Left ventricle myocardium inferior (tissue), 1 donor: Measurements from ENCODE around the gene AMBP. TPM values are rescaled to one million over a fixed set of nuclear protein-coding genes. Genes with fewer than 3 reads are reported as not detected.
A peak's percentile ranks its signal among the peaks of the same experiment; 100 is the strongest.

Source experiments
- DNase-seq: peaks from one replicate; pipeline ENCODE4 v3.0.0-alpha.2; 2020
- H3K27ac ChIP-seq: fragments of 200-600 bp; replicated peaks from 2 replicates; pipeline ENCODE4 v1.8.0; 2021
- H3K27me3 ChIP-seq: fragments of 200-600 bp; 2 replicates; pipeline ENCODE4 v1.8.0; 2021; ENCODE audit warnings: low read depth
- H3K36me3 ChIP-seq: fragments of 200-600 bp; 2 replicates; pipeline ENCODE4 v1.8.0; 2021
- H3K4me1 ChIP-seq: fragments of 200-600 bp; 2 replicates; pipeline ENCODE4 v1.8.0; 2021
- H3K4me3 ChIP-seq: fragments of 200-600 bp; 2 replicates; pipeline ENCODE4 v1.8.0; 2021; ENCODE audit warnings: mild to moderate bottlenecking, moderate library complexity
- H3K9me3 ChIP-seq: fragments of 200-600 bp; replicated peaks from 2 replicates; pipeline ENCODE4 v1.8.0; 2021
- intact Hi-C: fragments of 100-400 bp; cut with micrococcal nuclease; formaldehyde crosslinking; loops from one replicate; pipeline ENCODE4 v1.11.0; 2022
- total RNA-seq: library from RNA; stranded (reverse); fragmentation: NEBNext Ultra II Directional; extraction: Animal tissue kit (Norgen Biotek cat#: 25700); gene quantifications from one replicate; pipeline ENCODE4 v1.2.1, GENCODE V29; 2021
- TF ChIP-seq, protein P1 (sequence below): fragments of 200-600 bp; IDR thresholded peaks from 2 replicates; pipeline ENCODE4 v1.8.0; 2021; ENCODE audit warnings: antibody characterized with exemption, mild to moderate bottlenecking, borderline replicate concordance
- donor health status: DM: no; HTN: yes; CAD: no; lungs with severe emphysema.

The AMBP gene
- total RNA-seq, 1 donor from 2014 or later, result not detected

DNA sequence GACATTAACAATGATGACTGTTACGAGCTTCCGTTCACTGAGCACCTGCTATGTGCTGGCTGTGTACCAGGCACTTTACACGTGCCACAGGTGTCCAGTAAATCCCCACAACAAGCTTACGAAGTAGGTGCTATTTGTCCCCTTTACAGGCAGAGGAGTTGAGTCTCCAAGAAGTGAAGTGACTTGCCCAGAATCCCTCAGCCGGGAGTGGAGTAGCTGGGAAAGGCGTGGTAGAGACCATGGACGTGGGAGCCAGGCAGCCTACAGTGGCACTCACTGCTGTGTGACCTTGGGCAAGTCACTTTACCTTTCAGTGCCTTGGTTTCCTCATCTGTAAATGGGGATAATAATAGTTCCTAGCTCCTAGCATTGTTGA, 669 bp upstream of the AMBP start:
- DNase-seq, result no peak
- no peak overlapping the region for H3K4me3 ChIP-seq
- TF ChIP-seq, protein P1, sequence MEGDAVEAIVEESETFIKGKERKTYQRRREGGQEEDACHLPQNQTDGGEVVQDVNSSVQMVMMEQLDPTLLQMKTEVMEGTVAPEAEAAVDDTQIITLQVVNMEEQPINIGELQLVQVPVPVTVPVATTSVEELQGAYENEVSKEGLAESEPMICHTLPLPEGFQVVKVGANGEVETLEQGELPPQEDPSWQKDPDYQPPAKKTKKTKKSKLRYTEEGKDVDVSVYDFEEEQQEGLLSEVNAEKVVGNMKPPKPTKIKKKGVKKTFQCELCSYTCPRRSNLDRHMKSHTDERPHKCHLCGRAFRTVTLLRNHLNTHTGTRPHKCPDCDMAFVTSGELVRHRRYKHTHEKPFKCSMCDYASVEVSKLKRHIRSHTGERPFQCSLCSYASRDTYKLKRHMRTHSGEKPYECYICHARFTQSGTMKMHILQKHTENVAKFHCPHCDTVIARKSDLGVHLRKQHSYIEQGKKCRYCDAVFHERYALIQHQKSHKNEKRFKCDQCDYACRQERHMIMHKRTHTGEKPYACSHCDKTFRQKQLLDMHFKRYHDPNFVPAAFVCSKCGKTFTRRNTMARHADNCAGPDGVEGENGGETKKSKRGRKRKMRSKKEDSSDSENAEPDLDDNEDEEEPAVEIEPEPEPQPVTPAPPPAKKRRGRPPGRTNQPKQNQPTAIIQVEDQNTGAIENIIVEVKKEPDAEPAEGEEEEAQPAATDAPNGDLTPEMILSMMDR, result no peak
- H3K9me3 ChIP-seq, result no peaks in the 10 kb centered on the region
- H3K27me3 ChIP-seq, result peaks cover 30% of the 10 kb centered on the region
- no peaks in the 10 kb centered on the region for H3K36me3 ChIP-seq
- H3K27ac ChIP-seq, result no peak overlapping the region
- intact Hi-C loops, result no loop called here
- peaks cover 4% of the 10 kb centered on the region for H3K4me1 ChIP-seq

DNA sequence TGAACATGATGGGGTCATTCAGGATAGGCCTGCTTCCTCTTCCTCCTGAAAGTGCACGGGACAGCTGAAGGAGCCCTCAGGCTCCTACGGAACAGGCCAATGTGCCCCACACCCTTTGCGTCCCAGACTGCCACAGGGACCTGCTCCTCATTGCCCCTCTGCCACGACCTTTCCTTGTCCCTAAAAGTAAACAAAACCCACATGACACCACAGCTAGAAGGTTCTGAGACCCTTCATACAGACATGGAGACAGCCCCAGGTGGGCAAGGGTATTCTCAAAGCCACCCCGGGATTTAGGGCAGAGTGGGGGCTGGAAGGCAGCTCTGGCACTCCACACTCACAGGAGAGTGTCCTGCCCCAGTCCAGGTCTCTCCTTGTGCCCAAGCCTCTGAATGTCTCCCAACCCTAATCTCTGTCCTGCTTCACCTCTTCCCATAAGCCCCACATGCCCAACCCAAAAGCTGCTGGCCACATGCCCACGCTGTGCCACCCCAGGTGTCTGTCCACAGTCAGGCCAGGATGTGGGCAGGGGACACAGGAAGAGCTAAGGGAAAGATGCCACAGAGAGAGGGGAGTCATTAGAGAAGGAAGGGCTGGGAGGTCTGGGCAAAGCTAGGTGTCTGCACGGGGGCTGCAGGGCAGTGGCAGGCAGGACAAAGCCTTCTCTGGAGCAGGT, 800 bp downstream of the AMBP start:
- TF ChIP-seq, protein P1, result no peak
- H3K27me3 ChIP-seq, result peaks cover 30% of the 10 kb centered on the region
- no peak for DNase-seq
- no peaks in the 10 kb centered on the region for H3K36me3 ChIP-seq
- no peak overlapping the region for H3K4me3 ChIP-seq
- H3K9me3 ChIP-seq, result no peaks in the 10 kb centered on the region
- H3K27ac ChIP-seq, result no peak overlapping the region
- H3K4me1 ChIP-seq, result peaks cover 3% of the 10 kb centered on the region
- intact Hi-C loops, result no loop called here

DNA sequence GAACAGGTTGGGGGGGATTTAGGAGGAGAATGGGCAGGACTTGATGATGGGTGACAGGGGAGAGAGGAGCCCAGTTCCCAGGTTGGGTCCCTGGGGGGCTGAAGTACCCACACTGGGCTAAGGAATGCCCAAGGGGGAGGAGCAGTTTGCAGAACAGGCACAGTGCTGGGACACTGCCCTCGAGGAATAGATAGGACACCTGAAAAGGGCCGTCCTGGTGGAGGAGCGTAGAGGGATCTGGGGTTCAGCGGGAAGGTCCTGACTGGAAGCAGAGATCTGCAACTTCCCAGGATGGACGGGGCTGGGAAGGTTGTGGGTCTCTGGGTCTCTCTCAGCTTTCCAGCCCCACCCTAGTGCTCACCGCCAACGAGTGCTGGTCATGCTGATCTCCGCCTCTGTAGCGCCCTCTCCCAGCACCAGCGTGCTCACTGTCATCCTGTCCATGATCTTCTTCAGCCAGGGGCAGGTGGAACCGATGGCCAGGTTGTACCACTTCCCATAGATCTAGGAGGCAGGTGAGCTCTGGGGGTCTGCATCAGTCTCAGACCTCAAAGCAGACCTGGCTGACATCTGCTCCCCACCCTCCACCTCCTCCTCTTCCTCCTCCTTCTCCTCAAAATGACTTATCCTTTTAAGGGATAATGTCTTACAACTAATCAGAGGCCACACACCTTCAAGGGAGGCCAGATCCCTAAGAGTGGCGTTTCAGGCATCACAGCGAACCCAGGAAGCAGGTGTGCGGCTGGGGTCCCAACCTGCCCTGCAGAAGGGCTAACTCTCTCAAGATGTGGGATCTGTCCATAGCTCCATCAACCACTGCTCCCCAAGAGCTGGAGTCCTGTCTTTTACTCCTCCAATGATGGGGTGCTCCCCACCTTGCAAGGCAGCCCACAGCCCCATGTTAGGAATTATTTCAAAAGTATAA, 1.6 kb downstream of the AMBP start:
- intact Hi-C loops, result no loop called here
- no peak for DNase-seq
- H3K4me1 ChIP-seq, result peaks cover 9% of the 10 kb centered on the region
- no peak overlapping the region for H3K27ac ChIP-seq
- peaks cover 30% of the 10 kb centered on the region for H3K27me3 ChIP-seq
- TF ChIP-seq, protein P1, result no peak
- H3K36me3 ChIP-seq, result no peaks in the 10 kb centered on the region
- H3K9me3 ChIP-seq, result no peaks in the 10 kb centered on the region
- no peak overlapping the region for H3K4me3 ChIP-seq

DNA sequence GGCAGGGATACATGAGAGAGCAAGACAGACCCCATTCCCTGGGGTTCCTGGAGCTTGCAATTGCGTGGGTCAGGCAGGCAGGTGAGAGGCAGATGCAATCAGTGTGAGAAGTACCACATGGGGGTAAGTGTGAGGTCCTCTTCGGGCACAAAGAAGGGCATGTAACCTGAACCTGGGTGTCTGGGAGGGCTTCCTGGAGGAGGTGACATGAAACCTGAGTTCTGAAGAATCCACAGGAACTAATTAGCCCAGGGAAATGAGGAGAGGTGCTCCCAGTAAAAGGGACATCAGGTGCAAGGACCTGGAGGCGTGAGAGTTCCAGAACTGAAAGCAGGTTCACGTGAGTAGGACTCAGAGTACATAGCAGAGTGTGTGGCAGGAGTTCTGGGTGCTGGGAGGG, 2.5 kb downstream of the AMBP start:
- Histone ChIP-seq H3K4me3 (no peak overlapping the region), H3K36me3 (no peaks in the 10 kb centered on the region), H3K27me3 (peaks cover 30% of the 10 kb centered on the region), H3K9me3 (no peaks in the 10 kb centered on the region), H3K27ac (no peak overlapping the region), H3K4me1 (peaks cover 9% of the 10 kb centered on the region)
- TF ChIP-seq, protein P1, result no peak
- intact Hi-C loops, result no loop called here
- DNase-seq, result no peak

DNA sequence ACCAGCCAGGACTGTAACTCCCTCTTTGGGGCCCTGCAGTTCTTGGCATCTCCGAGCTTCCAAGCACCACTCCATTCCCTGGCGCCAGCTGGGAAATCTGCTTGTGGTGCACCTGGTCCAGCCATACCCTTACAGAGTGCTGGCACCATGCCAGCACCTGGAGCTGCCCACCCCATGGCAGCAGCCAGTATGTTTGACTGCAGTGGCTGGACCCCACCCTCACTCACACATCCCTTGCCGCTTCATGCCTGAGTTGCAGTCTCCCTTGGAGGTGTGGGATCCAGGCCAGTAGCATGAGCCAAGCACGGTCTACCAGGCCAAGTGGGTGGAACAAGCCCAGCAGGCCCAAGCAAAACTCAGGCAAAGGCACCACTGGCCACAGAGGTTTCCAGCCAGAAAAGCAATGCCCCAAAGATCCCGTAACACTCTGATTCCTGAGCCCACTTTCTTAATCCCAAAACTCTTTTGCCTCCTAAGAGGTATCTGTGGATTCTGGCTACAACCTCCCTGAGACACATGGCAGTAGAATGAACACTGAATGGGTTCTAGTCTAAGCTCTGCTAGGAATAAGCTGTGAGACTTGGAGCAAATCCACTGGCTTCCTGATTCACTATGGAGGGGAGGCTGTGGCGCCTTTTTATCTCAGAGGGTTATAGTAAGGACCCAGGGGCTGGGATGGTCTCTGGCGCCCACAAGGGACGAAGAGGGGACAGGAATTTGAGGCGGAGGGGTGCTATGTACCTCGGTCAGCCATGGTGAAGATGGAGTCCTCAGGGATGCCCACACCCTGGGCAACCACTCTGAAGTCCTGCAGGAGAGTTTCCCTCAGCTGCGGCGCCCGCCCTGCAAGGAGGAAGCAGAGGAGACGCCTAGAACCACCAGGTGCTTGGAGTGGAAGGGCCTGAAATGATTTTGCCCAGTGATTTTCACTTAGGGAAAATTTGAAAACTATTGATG, 5.6 kb downstream of the AMBP start:
- Histone ChIP-seq H3K4me1 (peaks cover 9% of the 10 kb centered on the region), H3K36me3 (no peaks in the 10 kb centered on the region), H3K9me3 (no peaks in the 10 kb centered on the region), H3K4me3 (no peak overlapping the region), H3K27ac (no peak overlapping the region), H3K27me3 (peaks cover 16% of the 10 kb centered on the region)
- TF ChIP-seq, protein P1, result no peak
- DNase-seq, result peak; percentile 64
- intact Hi-C loops, result no loop called here
